Kasumi-1 (cell line): ENCODE results near the gene OR2B2.

Experiments
- DNase-seq, 2 experiments: peaks; one replicate each; lab custom pipeline; 2025; lab: John Stamatoyannopoulos, UW

OR2B2 gene

GRCh38 chr6:27893836-27894807, 18.1 kb downstream of the OR2B2 start:
- peak; percentile 95 to 96 for DNase-seq

- peak; percentile 99 for DNase-seq
Measured at GRCh38 chr6:27893059-27893835, 18.9 kb downstream of the OR2B2 start.

- peak; percentile 56 to 73 for DNase-seq
Measured at GRCh38 chr6:27892649-27893058, 19.5 kb downstream of the OR2B2 start.

GRCh38 chr6:27891320-27891875, 20.8 kb downstream of the OR2B2 start:
- peak in 1 of 2 experiments; percentile 39 for DNase-seq

GRCh38 chr6:27890445-27891319, 21.5 kb downstream of the OR2B2 start:
- peak; percentile 93 to 96 for DNase-seq

- peak; percentile 73 to 81 for DNase-seq
Measured at GRCh38 chr6:27889628-27890444, 22.4 kb downstream of the OR2B2 start.

- peak; percentile 37 to 55 for DNase-seq
Measured at GRCh38 chr6:27889275-27889627, 22.9 kb downstream of the OR2B2 start.

GRCh38 chr6:27888566-27888965, 23.6 kb downstream of the OR2B2 start:
- DNase-seq = no peak

- peak in 1 of 2 experiments; percentile 18 for DNase-seq
Measured at GRCh38 chr6:27886073-27886472, 26.1 kb downstream of the OR2B2 start.

GRCh38 chr6:27883136-27883535, 29.1 kb downstream of the OR2B2 start:
- DNase-seq = no peak

GRCh38 chr6:27882624-27883023, 29.6 kb downstream of the OR2B2 start:
- DNase-seq = no peak

- no peak for DNase-seq
Measured at GRCh38 chr6:27879837-27880236, 32.4 kb downstream of the OR2B2 start.

- peak; percentile 39 to 41 for DNase-seq
Measured at GRCh38 chr6:27874016-27874415, 38.2 kb downstream of the OR2B2 start.

GRCh38 chr6:27873021-27873940, 38.9 kb downstream of the OR2B2 start:
- peak; percentile 90 to 91 for DNase-seq

GRCh38 chr6:27872642-27873020, 39.6 kb downstream of the OR2B2 start:
- DNase-seq = peak; percentile 57 to 63

GRCh38 chr6:27871924-27872638, 40.1 kb downstream of the OR2B2 start:
- DNase-seq = peak; percentile 94 to 96

GRCh38 chr6:27870291-27870870, 41.8 kb downstream of the OR2B2 start:
- no peak for DNase-seq

GRCh38 chr6:27868311-27868710, 43.9 kb downstream of the OR2B2 start:
- DNase-seq = no peak

- peak in 1 of 2 experiments; percentile 41 for DNase-seq
Measured at GRCh38 chr6:27867945-27868300, 44.3 kb downstream of the OR2B2 start.
